HCT116 (cell line): ENCODE results near the gene ATXN1.

Experiments
- TCF7L2 ChIP-seq: IDR thresholded peaks from 2 replicates; pipeline ENCODE4 v1.7.0; 2011; ENCODE audit warnings: borderline replicate concordance, inconsistent platforms; ENCODE audit not compliant: insufficient read depth, insufficient read length; ENCODE audit errors: extremely low read depth
- TF ChIP-seq, protein P1 (sequence below): IDR thresholded peaks from 2 replicates; pipeline ENCODE4 v1.6.1; 2011; ENCODE audit warnings: mild to moderate bottlenecking, low read length, moderate library complexity; ENCODE audit not compliant: insufficient replicate concordance; ENCODE audit errors: extremely low read depth

GRCh38 chr6:16318538-16318937 lies 442.7 kb downstream of the ATXN1 start:
- TF ChIP-seq TCF7L2 = no peak
- TF ChIP-seq, protein P1, sequence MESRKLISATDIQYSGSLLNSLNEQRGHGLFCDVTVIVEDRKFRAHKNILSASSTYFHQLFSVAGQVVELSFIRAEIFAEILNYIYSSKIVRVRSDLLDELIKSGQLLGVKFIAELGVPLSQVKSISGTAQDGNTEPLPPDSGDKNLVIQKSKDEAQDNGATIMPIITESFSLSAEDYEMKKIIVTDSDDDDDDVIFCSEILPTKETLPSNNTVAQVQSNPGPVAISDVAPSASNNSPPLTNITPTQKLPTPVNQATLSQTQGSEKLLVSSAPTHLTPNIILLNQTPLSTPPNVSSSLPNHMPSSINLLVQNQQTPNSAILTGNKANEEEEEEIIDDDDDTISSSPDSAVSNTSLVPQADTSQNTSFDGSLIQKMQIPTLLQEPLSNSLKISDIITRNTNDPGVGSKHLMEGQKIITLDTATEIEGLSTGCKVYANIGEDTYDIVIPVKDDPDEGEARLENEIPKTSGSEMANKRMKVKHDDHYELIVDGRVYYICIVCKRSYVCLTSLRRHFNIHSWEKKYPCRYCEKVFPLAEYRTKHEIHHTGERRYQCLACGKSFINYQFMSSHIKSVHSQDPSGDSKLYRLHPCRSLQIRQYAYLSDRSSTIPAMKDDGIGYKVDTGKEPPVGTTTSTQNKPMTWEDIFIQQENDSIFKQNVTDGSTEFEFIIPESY = no peak
